CD4-positive, alpha-beta T cell treated with Interferon alpha-2 for 1 hour (primary cell): ENCODE data around the gene MRPL18.
"Not testable (repeated sequence)": the region's sequence is repeated elsewhere in the genome, so short reads cannot be mapped to it uniquely, and the experiment has no call there.

Experiments
- DNase-seq, 2 donors: peaks; one replicate each; pipeline ENCODE4 v3.0.0-alpha.2; 2020 to 2022

Gene MRPL18

GRCh38 chr6:159817951-159818739 is 27.9 kb downstream of the MRPL18 start:
- DNase-seq, result no peak

DNA sequence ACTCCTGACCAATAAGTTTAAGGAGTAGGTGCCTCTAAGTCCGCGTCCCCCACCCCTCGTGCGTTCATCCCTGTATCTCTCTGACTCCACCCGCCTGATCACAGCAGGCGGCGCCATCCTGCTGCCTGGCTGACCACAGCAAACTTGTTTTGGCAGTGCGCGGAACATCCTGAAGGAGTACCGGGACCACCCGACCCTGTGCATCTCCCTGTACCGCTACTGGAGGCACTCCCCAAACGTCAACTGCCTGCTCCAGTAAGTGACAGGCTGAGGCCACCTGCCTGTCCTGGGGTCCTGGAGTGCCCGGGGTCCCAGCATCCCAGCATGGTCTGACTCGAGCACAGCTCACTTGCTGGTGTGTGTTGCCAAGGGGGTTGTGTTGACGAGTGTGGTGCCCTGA is 28.8 kb downstream of the MRPL18 start:
- DNase-seq, result no peak

DNA sequence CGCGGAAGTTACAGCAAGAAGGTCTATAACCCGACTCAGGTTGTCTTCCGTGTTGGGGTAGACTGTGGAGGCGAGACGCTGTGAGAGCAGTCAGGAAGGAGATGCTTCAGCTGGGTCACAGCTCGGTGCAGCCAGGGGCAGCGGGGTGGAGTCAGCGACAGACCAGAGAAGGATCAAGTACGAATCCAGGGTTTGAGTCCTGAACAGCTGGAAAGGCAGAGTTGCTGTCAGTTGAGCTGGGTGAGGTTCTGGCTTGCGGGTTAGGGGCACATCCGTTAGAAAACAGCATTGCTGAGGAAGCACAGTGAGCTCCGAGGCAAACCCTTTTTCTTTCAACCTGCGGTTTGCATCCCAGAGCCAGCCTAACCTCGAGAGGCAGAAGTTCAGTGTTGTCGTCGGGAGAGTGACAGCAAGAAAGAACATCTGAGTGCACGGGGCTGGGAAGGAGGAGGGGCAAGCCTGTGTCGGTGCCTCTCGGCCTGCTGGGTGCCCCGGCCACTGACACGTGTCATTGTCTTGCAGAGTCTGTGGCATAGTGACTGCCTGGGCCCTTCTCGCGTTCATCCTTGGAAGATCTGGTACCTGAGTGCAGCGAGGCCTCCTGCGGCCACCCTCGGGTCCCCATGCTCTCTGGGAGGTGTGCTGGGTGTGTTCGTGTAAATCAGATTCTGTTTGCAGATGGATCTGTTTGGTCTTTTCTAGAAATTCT is 29.8 kb downstream of the MRPL18 start:
- DNase-seq, result peak; percentile 26 to 41

- DNase-seq, result no peak
Measured at GRCh38 chr6:159821122-159821521, 30.9 kb downstream of the MRPL18 start.

DNA sequence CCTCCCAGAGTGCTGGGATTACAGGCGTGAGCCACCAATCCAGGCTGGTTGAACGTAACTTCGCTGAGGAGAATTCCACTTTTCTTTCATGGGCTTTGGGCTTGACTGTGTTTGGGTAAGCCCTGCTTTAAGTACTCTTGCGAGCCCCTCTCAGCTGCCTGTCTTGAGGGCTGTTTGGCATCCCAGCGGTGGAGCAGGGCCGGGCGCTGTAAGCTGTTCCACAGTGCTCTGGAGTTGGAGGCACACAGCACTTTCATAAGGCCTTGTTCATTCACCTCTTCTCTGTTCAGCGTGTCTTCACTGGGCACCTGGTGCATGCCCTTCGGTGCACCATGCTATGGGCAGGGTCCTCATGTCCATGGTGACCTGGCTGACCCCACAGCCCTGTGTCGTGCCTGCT is 31.5 kb downstream of the MRPL18 start:
- no peak for DNase-seq

- DNase-seq, result no peak
Measured at GRCh38 chr6:159823953-159824352, 33.7 kb downstream of the MRPL18 start.

DNA sequence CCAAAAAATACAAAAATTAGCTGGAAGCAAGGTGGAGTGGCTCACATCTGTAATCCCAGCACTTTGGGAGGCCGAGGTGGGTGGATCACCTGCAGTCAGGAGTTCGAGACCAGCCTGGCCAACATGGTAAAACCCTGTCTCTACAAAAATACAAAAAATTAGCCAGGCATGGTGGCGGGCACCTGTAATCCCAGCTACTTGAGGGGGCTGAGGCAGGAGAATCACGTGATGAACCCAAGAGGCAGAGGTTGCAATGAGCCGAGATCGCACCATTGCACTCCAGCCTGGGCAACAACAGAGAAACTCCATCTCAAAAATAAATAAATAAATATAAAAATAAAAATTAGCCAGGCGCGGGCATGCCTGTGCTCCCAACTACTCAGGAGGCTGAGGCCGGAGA is 34.4 kb downstream of the MRPL18 start:
- not testable (repeated sequence) for DNase-seq

GRCh38 chr6:159826004-159826403 is 35.7 kb downstream of the MRPL18 start:
- DNase-seq, result no peak

GRCh38 chr6:159826968-159827647 is 36.8 kb downstream of the MRPL18 start:
- no peak for DNase-seq

DNA sequence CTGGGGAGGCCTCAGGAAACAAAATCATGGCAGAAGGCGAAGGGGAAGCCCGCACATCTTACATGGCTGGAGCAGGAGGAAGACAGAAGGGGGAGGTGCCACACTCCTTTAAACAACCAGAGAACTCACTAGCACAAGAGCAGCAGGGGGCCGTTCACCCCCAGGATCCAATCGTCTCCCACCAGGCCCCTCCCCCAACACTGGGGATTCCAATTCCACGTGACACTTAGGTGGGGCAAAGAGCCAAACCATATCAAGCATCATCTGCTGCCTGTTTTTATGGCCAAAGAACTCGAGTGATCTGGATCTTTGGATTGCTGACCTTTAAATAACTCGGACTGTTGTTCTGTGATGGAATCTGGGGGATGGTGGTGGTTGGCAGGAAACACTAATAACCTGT is 37.8 kb downstream of the MRPL18 start:
- no peak for DNase-seq

DNA sequence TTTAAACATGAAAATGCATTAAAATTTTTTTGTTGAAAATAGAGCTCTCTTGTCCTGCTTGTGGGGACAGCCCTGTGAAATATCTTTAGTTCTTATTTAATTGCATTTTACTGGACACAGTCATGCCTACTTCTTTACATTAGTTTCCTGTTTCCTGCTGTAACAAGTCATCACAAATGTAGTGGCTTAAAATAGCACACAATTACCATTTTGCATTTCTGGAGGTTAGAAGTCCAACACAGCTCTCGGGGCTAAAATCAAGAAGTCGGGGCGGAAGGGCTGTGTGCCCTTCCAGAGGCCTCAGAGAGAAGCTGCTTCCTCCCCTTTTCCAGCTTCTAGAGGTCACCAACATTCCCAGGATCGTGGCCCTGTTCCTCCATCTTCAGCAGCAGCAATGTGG is 39.3 kb downstream of the MRPL18 start:
- no peak for DNase-seq

DNA sequence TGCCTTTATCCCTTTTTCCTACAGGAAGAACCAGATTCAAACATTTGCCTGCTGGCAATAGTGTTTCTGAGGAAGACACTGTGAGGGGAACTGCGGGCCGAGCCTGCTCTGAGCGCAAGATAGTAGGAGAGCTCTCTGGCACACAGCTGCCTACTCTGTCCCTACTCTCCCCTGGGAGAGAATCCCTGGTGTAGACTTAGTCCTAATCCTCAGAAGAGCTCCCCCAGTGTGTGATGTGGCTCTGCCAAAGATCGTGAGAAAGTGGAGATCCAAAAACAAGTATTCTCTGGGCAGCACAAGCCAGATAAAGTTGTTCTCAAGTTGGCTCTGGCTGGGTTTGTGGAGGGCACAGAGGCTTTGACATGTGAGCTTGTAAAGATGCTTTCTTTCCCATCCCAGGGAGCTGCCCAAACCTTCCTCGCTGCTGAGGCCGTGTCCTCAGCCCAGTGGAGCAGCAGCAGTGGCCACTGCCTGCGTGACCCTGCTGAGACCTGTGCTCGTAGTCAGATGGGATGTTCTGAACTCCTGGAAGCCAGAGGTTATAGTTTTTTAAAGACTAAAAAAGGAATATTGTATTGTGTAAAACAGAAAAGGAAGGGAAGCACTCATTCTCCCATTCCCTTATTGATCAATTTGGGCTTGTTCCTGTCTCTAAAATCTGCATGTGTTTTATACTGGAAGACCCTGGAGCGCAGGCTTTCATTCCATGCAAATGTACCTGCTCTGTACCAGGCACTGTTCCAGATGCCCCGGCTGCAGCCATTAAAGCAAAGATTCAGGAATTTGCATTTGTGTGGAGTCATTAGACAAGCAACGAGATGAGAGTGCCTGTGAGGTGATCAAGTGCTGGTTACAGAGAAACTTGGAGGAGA is 40.5 kb downstream of the MRPL18 start:
- no peak for DNase-seq

DNA sequence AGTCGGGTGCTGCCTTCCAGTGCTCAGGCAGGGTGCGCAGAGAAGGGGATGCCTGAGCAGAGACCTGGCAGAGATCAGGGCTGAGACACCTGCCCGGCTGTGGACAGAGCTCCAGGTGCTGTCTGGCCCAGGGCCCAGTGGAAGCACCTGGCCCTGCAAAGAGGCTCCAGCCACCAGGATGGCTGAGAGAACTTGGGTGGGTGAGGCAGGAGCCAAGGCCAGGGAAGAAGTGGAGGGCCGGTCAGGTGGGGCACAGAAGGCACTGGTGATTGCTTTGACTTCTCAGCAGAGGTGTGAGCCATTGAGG is 41.1 kb downstream of the MRPL18 start:
- DNase-seq, result no peak

DNA sequence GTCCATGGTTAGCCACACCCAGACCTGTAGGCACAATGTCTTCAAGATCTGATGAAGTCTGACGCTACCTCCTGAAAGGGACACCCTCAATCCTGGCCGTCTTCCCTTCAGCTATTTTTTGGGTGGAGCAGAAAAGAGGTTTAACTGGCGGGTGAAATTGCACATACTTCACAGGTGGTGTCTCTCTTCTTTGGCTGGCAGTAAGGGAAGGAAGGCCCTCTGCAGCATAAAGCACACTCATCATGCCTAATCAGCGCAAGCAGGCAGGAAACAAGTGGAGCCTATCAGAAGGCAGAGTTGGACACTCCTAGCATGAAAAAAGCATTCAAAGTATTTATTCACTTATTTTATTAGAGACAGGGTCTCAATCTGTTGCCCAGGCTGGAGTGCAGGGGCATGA is 42.7 kb downstream of the MRPL18 start:
- DNase-seq, result no peak

DNA sequence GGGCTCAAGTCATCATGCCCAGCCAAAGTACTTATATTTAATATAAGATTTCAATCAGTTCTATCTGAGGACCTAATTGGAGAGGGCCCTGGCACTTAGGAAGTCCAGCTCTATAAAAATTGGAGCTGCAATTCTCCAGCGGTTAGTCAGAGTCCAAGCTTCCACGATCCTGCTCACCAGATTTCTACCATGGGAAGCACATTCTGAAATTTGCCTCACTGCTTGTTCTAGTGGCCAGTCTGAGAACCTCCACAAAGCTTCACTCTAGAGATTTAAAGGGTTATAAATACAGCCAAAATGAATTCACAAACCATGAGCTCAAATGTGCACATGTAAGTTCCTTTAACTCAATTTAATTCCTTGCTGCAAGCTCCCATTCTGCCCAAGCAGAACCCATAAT is 43.3 kb downstream of the MRPL18 start:
- no peak for DNase-seq

DNA sequence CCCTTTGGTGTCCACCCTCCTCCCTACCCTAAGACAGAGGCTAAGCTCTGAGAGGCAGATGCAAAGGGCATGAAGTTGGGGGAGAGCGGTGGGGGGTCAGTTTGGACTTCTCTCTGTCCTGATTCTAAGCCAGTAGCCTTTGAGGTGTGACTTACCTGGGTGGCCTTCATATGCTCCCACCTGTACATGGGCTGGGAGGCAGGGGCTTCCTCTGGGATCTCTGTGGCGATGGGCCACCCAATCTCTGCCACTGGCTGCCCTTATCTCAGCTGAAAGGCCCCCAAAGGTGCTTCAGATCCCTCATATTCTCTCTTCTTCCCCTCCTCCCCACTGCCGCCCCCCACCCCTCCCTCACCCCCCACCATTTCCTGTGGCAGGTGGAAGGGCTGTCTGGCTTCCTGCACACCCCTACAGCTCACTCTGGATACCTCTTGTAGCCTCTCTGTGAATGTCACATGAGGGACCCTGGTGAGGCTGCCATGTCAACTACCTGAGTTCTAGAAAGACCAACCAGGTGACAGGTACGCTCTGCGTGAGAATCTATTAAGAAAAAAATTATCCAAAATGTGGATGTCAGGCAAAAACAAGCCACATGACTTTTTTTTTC is 43.8 kb downstream of the MRPL18 start:
- DNase-seq, result no peak

DNA sequence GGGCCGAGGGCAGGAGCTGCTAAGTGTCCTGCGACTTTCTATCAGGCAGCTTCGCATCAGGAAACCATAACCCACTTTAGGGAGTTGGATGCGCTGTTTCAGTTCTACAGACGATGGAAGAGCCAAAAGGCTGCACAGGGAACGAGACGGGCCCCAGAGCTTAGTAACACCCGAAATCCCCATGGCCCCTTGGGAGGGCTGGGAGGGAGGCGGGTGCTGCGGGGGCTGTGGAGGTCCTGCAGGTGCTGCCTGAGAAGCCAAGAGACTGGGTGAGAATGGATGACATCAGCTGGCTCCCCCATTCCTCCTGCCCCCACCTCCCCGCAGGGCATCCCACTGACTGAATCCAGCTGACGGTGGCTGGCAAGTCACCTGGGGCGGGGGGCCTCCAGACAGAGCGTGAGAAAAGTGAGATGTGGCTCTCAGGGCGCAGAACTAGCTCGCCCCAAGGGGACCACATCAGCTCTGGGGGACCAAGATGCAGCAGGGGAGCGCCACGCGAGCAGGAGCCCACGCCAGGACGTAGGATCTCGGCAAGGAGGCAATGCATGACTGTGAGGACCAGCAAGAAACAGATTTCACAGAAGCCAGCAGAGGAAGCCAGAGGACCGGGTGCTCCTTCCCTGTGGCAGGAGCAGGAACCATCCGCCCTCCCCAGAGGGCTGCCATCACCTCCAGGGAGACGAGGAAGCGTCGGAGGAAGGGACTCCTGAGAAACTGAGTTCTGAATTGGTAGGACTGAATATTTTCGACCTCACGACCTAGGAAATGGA is 46.6 kb downstream of the MRPL18 start:
- DNase-seq, result no peak

GRCh38 chr6:159837511-159837910 is 47.2 kb downstream of the MRPL18 start:
- DNase-seq, result no peak

- no peak for DNase-seq
Measured at GRCh38 chr6:159838020-159838744, 47.9 kb downstream of the MRPL18 start.

DNA sequence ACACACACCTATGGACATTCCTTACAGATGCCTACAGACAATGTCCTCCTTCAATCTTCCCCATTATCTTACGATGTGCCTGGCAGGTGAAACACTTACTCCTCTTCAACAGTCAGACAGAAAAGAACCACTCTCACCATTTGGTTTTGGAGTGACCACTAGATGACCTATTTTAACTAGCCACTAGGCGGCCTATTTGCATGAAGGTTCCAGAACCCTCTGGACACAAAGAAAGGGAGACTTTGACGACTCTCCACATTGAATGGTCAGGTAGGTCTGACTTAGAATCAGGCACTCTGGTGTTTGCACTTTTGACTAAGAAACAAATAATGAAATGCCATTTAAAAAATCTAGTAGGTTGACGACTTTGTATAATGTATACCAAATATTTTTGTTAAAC is 51.8 kb downstream of the MRPL18 start:
- no peak for DNase-seq
